ENCODE measurements around the gene RAB11FIP4. TPM values are rescaled to one million over a fixed set of nuclear protein-coding genes. Genes with fewer than 3 reads are reported as not detected.

Gene RAB11FIP4
- total and polyA plus RNA-seq, 9 of the 15 experiments (the other 6 are each of a cell fraction or from before 2014, with no cell fraction given): 0.62 to 16.6 (median 8.9) TPM

- TF ChIP-seq, protein P1, sequence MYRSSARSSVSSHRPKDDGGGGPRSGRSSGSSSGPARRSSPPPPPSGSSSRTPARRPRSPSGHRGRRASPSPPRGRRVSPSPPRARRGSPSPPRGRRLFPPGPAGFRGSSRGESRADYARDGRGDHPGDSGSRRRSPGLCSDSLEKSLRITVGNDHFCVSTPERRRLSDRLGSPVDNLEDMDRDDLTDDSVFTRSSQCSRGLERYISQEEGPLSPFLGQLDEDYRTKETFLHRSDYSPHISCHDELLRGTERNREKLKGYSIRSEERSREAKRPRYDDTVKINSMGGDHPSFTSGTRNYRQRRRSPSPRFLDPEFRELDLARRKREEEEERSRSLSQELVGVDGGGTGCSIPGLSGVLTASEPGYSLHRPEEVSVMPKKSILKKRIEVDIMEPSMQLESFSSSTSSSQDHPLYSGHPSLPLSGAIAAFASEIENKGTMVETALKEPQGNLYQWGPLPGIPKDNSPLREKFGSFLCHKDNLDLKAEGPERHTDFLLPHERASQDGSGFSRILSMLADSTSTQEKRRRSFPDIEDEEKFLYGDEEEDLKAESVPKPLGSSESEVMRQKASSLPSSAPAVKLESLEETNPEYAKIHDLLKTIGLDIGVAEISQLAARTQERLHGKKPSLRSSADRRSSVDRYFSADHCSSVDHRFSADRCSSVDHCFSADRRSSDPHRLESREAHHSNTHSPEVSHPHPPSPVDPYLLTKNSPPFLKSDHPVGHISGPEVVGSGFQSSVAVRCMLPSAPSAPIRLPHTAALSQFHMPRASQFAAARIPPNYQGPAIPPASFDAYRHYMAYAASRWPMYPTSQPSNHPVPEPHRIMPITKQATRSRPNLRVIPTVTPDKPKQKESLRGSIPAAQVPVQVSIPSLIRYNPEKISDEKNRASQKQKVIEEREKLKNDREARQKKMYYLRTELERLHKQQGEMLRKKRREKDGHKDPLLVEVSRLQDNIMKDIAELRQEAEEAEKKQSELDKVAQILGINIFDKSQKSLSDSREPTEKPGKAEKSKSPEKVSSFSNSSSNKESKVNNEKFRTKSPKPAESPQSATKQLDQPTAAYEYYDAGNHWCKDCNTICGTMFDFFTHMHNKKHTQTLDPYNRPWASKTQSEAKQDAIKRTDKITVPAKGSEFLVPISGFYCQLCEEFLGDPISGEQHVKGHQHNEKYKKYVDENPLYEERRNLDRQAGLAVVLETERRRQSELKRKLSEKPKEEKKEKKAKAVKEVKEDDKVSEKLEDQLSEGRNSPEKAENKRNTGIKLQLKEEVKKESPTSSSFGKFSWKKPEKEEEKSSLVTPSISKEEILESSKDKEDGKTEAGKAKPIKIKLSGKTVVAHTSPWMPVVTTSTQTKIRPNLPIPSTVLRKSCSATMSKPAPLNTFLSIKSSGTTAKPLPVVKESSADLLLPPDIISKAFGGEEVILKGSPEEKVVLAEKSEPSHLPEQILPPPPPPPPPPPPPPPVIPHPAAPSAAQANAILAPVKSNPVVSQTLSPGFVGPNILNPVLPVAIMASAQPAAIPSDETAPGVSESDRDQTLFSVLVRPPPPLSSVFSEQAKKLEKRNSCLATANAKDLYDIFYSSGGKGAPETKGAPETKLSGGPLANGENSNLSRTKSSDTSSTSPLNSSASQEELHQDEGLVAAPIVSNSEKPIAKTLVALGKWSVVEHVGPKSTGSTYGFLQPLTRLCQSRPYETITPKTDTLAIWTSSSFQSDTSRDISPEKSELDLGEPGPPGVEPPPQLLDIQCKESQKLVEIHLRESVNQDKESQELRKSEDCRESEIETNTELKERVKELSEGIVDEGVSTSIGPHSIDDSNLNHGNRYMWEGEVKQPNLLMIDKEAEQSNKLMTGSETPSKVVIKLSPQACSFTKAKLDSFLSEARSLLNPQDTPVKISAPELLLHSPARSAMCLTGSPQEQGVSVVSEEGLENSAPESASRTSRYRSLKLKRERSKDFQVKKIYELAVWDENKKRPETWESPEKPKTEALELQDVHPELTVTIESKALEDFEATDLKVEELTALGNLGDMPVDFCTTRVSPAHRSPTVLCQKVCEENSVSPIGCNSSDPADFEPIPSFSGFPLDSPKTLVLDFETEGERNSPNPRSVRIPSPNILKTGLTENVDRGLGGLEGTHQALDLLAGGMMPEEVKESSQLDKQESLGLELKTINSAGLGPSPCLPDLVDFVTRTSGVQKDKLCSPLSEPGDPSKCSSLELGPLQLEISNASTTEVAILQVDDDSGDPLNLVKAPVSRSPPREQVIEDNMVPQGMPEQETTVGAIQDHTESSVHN (IDR thresholded peaks at IDR 0.05; ENCODE audit: borderline replicate concordance in 1 of 2, low read depth in 1 of 2): no peak
- TF ChIP-seq ZNF431 (CRISPR knock-in tag; IDR thresholded peaks at IDR 0.05) (no peak), RFX5 (IDR thresholded peaks at IDR 0.05; ENCODE audit: low read depth, low read length) (no peak)
- TF ChIP-seq, protein P2, sequence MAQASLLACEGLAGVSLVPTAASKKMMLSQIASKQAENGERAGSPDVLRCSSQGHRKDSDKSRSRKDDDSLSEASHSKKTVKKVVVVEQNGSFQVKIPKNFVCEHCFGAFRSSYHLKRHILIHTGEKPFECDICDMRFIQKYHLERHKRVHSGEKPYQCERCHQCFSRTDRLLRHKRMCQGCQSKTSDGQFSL (CRISPR knock-in tag; IDR thresholded peaks at IDR 0.05): no peak
- TF ChIP-seq, protein P2 (tag; IDR thresholded peaks at IDR 0.05): no peak
These were observed 155.2 kb downstream of the RAB11FIP4 start (continued) for GRCh38 chr17:31546650-31547049.

All from K562 (cell line).